T-cell (primary cell): ENCODE data around the gene UNC79. TPM values are rescaled to one million over a fixed set of nuclear protein-coding genes. Genes with fewer than 3 reads are reported as not detected.
"Not testable (repeated sequence)": the region's sequence is repeated elsewhere in the genome, so short reads cannot be mapped to it uniquely, and the experiment has no call there.

Source experiments
- ATAC-seq, 4 experiments: fragments of 200-7000 bp in 3 of 4; fragments of 150-1000 bp in 1 of 4; cut with Tn5 transposase; replicated peaks in 1 of 4; 1 replicate in 3 of 4; 2 replicates in 1 of 4; pipeline ENCODE4 v1.10.0; 2021; ENCODE audit warnings: moderate library complexity in 3 of 4, mild to moderate bottlenecking in 2 of 4, moderate number of reproducible peaks in 1 of 4
- CTCF ChIA-PET, 2 donors: fragments of 300-600 bp; sonication (Branson Sonifier 250); formaldehyde crosslinking; loops; one replicate each; lab custom pipeline; 2022; ENCODE audit warnings: antibody characterized with exemption in 2 of 2; lab: Charles Lee
- POLR2A ChIA-PET, 2 donors: fragments of 300-600 bp; sonication (Branson Sonifier 250); formaldehyde crosslinking; loops; one replicate each; lab custom pipeline; 2022; ENCODE audit warnings: antibody characterized with exemption in 2 of 2; lab: Charles Lee
- DNase-seq, 35 experiments: peaks; one replicate each; pipeline versions ENCODE4 v3.0.0 to v3.0.0-alpha.2; 2013 to 2023
- H3K27ac ChIP-seq: one replicate; pipeline ENCODE4 v1.5.1; 2013; ENCODE audit warnings: low read length
- H3K27me3 ChIP-seq, 2 experiments: replicated peaks in 1 of 2; 1 replicate in 1 of 2; 2 replicates in 1 of 2; pipeline versions ENCODE4 v1.6.1 to v1.7.0; 2013; ENCODE audit warnings: low read length in 1 of 2, mixed read lengths in 1 of 2; ENCODE audit not compliant: control insufficient read depth in 2 of 2, insufficient read depth in 2 of 2; ENCODE audit errors: extremely low read depth in 1 of 2
- H3K36me3 ChIP-seq, 2 donors: 1 replicate in 1 of 2; 2 replicates in 1 of 2; pipeline versions ENCODE4 v1.6.1 to v1.7.0; 2013; ENCODE audit warnings: low read length in 1 of 2; ENCODE audit not compliant: control insufficient read depth in 2 of 2, insufficient read depth in 1 of 2; ENCODE audit errors: extremely low read depth in 1 of 2
- H3K4me1 ChIP-seq, 2 experiments: 1 replicate in 1 of 2; 2 replicates in 1 of 2; pipeline versions ENCODE4 v1.6.1 to v1.7.0; 2013; ENCODE audit warnings: low read length in 2 of 2, mixed read lengths in 1 of 2; ENCODE audit not compliant: insufficient read depth in 2 of 2, control insufficient read depth in 1 of 2; ENCODE audit errors: extremely low read depth in 1 of 2
- H3K4me3 ChIP-seq, 2 donors: 1 replicate in 1 of 2; 2 replicates in 1 of 2; pipeline versions ENCODE4 v1.5.1 to v1.7.0; 2013; ENCODE audit warnings: mild to moderate bottlenecking in 2 of 2, low read length in 1 of 2, moderate library complexity in 1 of 2; ENCODE audit not compliant: control insufficient read depth in 1 of 2; ENCODE audit errors: extremely low read depth in 1 of 2
- H3K9me3 ChIP-seq: 2 replicates; pipeline ENCODE4 v1.7.0; 2013
- H3K27ac Mint-ChIP-seq, 2 donors: one replicate each; pipeline ENCODE4 v1.8.0; 2020 to 2021; ENCODE audit warnings: mild to moderate bottlenecking in 2 of 2, mixed read lengths in 2 of 2
- H3K27me3 Mint-ChIP-seq, 2 donors: one replicate each; pipeline ENCODE4 v1.8.0; 2021 to 2022; ENCODE audit warnings: mixed read lengths in 2 of 2
- H3K36me3 Mint-ChIP-seq: one replicate; pipeline ENCODE4 v1.8.0; 2021; ENCODE audit warnings: mixed read lengths
- H3K4me1 Mint-ChIP-seq, 3 donors: one replicate each; pipeline ENCODE4 v1.8.0; 2020 to 2022; ENCODE audit warnings: mixed read lengths in 3 of 3, mild to moderate bottlenecking in 1 of 3
- H3K4me3 Mint-ChIP-seq, 3 donors: one replicate each; pipeline ENCODE4 v1.8.0; 2020 to 2022; ENCODE audit warnings: mild to moderate bottlenecking in 3 of 3, mixed read lengths in 3 of 3, moderate library complexity in 3 of 3
- H3K9me3 Mint-ChIP-seq, 3 donors: one replicate each; pipeline ENCODE4 v1.8.0; 2020 to 2022; ENCODE audit warnings: mixed read lengths in 3 of 3
- WGBS: methylation state at CpG from one replicate; pipeline ENCODE4 v1.1.5; 2013; ENCODE audit warnings: missing lambda C conversion rate; ENCODE audit not compliant: insufficient coverage; 5-methylcytosine and 5-hydroxymethylcytosine counted together
- total RNA-seq, 35 experiments: library from RNA in 6 of 35; stranded (reverse) in 6 of 35; fragments of 120-200 nt in 1 of 35; gene quantifications; one replicate each; pipeline versions ENCODE4 v1.2.1 to v1.2.4 and lab custom pipeline; 2013 to 2026

The UNC79 gene
- under 1 TPM in 2 of 5 donors, not detected in 3; 0.06 to 0.07 TPM for total RNA-seq
- total RNA-seq (2013) = 0.02 TPM
- 0 to 0.51 (median 0.14) reads per million in 29 experiments for total RNA-seq (lab: John Stamatoyannopoulos, UW)

GRCh38 chr14:93430315-93431035, at the start of gene UNC79:
UNC79 (plus strand) TSS chr14:93430939; CDS start chr14:93431030, 91 bp downstream.
- Histone ChIP-seq H3K4me1 (no peaks in the 10 kb centered on the region), H3K9me3 (peaks cover 2% of the 10 kb centered on the region), H3K36me3 (no peaks in the 10 kb centered on the region), H3K4me3 (no peak within 1 kb of the TSS), H3K27ac (no peak within 1 kb of the TSS), H3K27me3 (peaks cover 19% of the 10 kb centered on the region in 2 experiments)
- ATAC-seq (no peak), DNase-seq (no peak)
- no peaks in the 10 kb centered on the region for H3K4me1 Mint-ChIP-seq
- peak within 1 kb of the TSS in 1 of 2 donors; percentile 19 for H3K27ac Mint-ChIP-seq
- H3K9me3 Mint-ChIP-seq = peaks cover 8 to 17% (median 16%) of the 10 kb centered on the region in 3 donors
- 14% methylated on average over 27 of the region's 51 CpGs for WGBS
- ChIA-PET CTCF (no interaction called here), POLR2A (no interaction called here)
- no peak within 1 kb of the TSS for H3K4me3 Mint-ChIP-seq
- no peaks in the 10 kb centered on the region for H3K36me3 Mint-ChIP-seq
- peaks cover 44 to 49% of the 10 kb centered on the region in 2 donors for H3K27me3 Mint-ChIP-seq

- ChIA-PET CTCF (no interaction called here), POLR2A (no interaction called here)
- no peaks in the 10 kb centered on the region for H3K36me3 Mint-ChIP-seq
- no peak overlapping the region for H3K27ac ChIP-seq
- H3K4me3 Mint-ChIP-seq = no peak overlapping the region
- no peak overlapping the region for H3K4me3 ChIP-seq
- peaks cover 23 to 32% of the 10 kb centered on the region in 2 donors for H3K27me3 Mint-ChIP-seq
- no peak for ATAC-seq
- H3K27me3 ChIP-seq = peaks cover 0 to 2% of the 10 kb centered on the region in 2 experiments
- no peaks in the 10 kb centered on the region for H3K9me3 ChIP-seq
- WGBS = 29% methylated on average over 1 of the region's 1 CpG
- H3K36me3 ChIP-seq = no peaks in the 10 kb centered on the region
- no peak overlapping the region for H3K27ac Mint-ChIP-seq
- no peak for DNase-seq
- H3K9me3 Mint-ChIP-seq = peaks cover 2 to 13% (median 6%) of the 10 kb centered on the region in 3 donors
- H3K4me1 ChIP-seq = no peaks in the 10 kb centered on the region
- no peaks in the 10 kb centered on the region for H3K4me1 Mint-ChIP-seq
Observed at GRCh38 chr14:93381644-93382043, 49.1 kb upstream of the UNC79 start.

GRCh38 chr14:93384256-93384655, 46.5 kb upstream of the UNC79 start:
- H3K27ac ChIP-seq, H3K36me3 Mint-ChIP-seq, H3K9me3 ChIP-seq, H3K4me1 ChIP-seq, POLR2A ChIA-PET, CTCF ChIA-PET, DNase-seq, ATAC-seq, H3K36me3 ChIP-seq, H3K27ac Mint-ChIP-seq, H3K4me3 ChIP-seq, H3K27me3 ChIP-seq, H3K4me3 Mint-ChIP-seq, H3K4me1 Mint-ChIP-seq: not testable (repeated sequence)
- Mint-ChIP-seq H3K9me3 (peaks cover 2 to 13% (median 6%) of the 10 kb centered on the region in 3 donors), H3K27me3 (peaks cover 32 to 43% of the 10 kb centered on the region in 2 donors)
- no CpG with 5 or more reads among the region's 1 CpG for WGBS

GRCh38 chr14:93395231-93395630, 35.5 kb upstream of the UNC79 start:
- peaks cover 5% of the 10 kb centered on the region for H3K9me3 ChIP-seq
- peaks cover 22 to 26% of the 10 kb centered on the region in 2 donors for H3K27me3 Mint-ChIP-seq
- H3K27ac ChIP-seq = no peak overlapping the region
- H3K4me1 ChIP-seq = no peaks in the 10 kb centered on the region
- H3K36me3 ChIP-seq = no peaks in the 10 kb centered on the region
- no peaks in the 10 kb centered on the region for H3K4me1 Mint-ChIP-seq
- no peak for DNase-seq
- no peak overlapping the region for H3K4me3 Mint-ChIP-seq
- H3K36me3 Mint-ChIP-seq = no peaks in the 10 kb centered on the region
- H3K9me3 Mint-ChIP-seq = peaks cover 9 to 14% (median 12%) of the 10 kb centered on the region in 3 donors
- ChIA-PET CTCF (no interaction called here), POLR2A (no interaction called here)
- no peak overlapping the region for H3K4me3 ChIP-seq
- no peak overlapping the region for H3K27ac Mint-ChIP-seq
- ATAC-seq = no peak
- H3K27me3 ChIP-seq = no peaks in the 10 kb centered on the region

- WGBS = no CpG with 5 or more reads among the region's 1 CpG
- ChIA-PET POLR2A (no interaction called here), CTCF (no interaction called here)
- no peak overlapping the region for H3K27ac ChIP-seq
- H3K9me3 ChIP-seq = peaks cover 5% of the 10 kb centered on the region
- Mint-ChIP-seq H3K9me3 (peaks cover 9 to 14% (median 12%) of the 10 kb centered on the region in 3 donors), H3K27me3 (peaks cover 29 to 30% of the 10 kb centered on the region in 2 donors), H3K4me1 (no peaks in the 10 kb centered on the region), H3K4me3 (no peak overlapping the region), H3K27ac (no peak overlapping the region), H3K36me3 (no peaks in the 10 kb centered on the region)
- DNase-seq (no peak), ATAC-seq (no peak)
- no peaks in the 10 kb centered on the region for H3K4me1 ChIP-seq
- no peaks in the 10 kb centered on the region for H3K27me3 ChIP-seq
- no peaks in the 10 kb centered on the region for H3K36me3 ChIP-seq
- H3K4me3 ChIP-seq = no peak overlapping the region
Observed at GRCh38 chr14:93396456-93396855, 34.3 kb upstream of the UNC79 start.

GRCh38 chr14:93398491-93398890, 32.2 kb upstream of the UNC79 start:
- H3K27ac Mint-ChIP-seq = no peak overlapping the region
- POLR2A ChIA-PET = no interaction called here

More at GRCh38 chr14:93398491-93398890, 32.2 kb upstream of the UNC79 start:
- no peaks in the 10 kb centered on the region for H3K36me3 ChIP-seq
- H3K27me3 Mint-ChIP-seq = peaks cover 41 to 42% of the 10 kb centered on the region in 2 donors
- no peak overlapping the region for H3K4me3 Mint-ChIP-seq
- no peaks in the 10 kb centered on the region for H3K4me1 ChIP-seq
- no peaks in the 10 kb centered on the region for H3K4me1 Mint-ChIP-seq
- CTCF ChIA-PET = no interaction called here
- H3K36me3 Mint-ChIP-seq = no peaks in the 10 kb centered on the region
- H3K9me3 ChIP-seq = peaks cover 5% of the 10 kb centered on the region
- no peak for ATAC-seq
- no peak for DNase-seq
- peaks cover 0 to 3% of the 10 kb centered on the region in 2 experiments for H3K27me3 ChIP-seq
- H3K27ac ChIP-seq = no peak overlapping the region
- H3K4me3 ChIP-seq = no peak overlapping the region
- peaks cover 9 to 14% (median 12%) of the 10 kb centered on the region in 3 donors for H3K9me3 Mint-ChIP-seq
